Stimulated activated naive CD8-positive, alpha-beta T cell treated with anti-CD3 and anti-CD28 coated beads, Interleukin-15, Interleukin-2, amounts not matched to agents 100 U/mL and 50 U/mL, for 24 hours (primary cell): ENCODE data around the gene HS6ST1.

Experiments used
- ATAC-seq: fragments of 150-1000 bp; cut with Tn5 transposase; one replicate; pipeline ENCODE4 v1.10.0; 2021
- DNase-seq: peaks from one replicate; pipeline ENCODE4 v3.0.0; 2021

HS6ST1 gene

GRCh38 chr2:128298846-128299507 lies 19.7 kb downstream of the HS6ST1 start:
- no peak for ATAC-seq
- no peak for DNase-seq

- DNase-seq (no peak), ATAC-seq (no peak)
Measured at GRCh38 chr2:128298286-128298685, 20.4 kb downstream of the HS6ST1 start.

DNA sequence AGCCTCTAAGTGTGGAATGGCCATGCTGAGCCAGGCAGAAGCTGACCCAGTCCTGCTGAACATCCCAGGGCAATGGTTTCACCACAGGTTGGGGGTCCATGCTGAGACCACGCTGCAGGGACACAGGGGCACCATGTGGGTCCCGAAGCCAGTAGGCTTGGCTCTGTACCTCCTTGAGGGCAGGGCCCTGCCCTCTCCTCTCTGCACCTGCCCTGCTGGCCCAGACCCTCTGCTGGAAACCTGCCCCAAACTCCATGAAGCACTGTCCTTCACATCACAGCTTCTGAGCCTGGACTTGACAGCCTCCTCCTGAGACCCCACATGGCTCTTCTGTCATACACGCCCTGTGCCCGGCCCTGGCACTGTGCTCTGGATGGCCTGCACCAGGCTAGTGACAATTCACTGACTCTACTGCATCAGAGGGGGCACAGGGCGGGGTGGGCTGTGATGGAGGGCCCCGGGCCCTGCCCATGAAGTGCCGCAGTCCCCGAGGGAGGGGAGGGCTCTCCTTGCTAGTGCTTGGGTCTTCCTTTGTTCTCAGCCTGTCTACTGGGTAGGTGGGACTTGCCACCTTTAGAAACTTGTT lies 24.7 kb downstream of the HS6ST1 start:
- DNase-seq = no peak
- ATAC-seq = no peak

GRCh38 chr2:128293426-128293755 lies 25.3 kb downstream of the HS6ST1 start:
- no peak for ATAC-seq

GRCh38 chr2:128292599-128293425 lies 25.9 kb downstream of the HS6ST1 start:
- no peak for ATAC-seq
- DNase-seq = no peak

More at GRCh38 chr2:128293426-128293755, 25.3 kb downstream of the HS6ST1 start:
- no peak for DNase-seq

GRCh38 chr2:128291844-128292598 lies 26.6 kb downstream of the HS6ST1 start:
- no peak for ATAC-seq
- DNase-seq = no peak

GRCh38 chr2:128291161-128291843 lies 27.4 kb downstream of the HS6ST1 start:
- DNase-seq (no peak), ATAC-seq (no peak)

DNA sequence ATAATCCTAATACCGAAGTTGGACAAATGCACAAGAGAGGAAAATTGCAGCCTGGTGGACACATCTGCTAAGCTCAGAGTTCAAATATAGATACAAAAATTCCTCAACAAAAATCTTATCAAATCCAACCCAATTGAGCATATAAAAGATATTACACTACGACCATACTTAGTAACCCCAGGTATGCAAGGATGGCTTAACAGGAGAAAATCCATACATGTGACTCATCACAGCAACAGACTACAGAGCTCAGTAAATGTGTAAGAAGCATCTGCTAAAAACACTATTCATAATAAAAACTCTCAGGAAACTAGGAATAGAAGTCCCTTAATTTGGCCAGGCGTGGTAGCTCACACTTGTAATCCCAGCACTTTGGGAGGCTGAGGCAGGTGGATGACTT lies 28.3 kb downstream of the HS6ST1 start:
- DNase-seq (no peak), ATAC-seq (no peak)

DNA sequence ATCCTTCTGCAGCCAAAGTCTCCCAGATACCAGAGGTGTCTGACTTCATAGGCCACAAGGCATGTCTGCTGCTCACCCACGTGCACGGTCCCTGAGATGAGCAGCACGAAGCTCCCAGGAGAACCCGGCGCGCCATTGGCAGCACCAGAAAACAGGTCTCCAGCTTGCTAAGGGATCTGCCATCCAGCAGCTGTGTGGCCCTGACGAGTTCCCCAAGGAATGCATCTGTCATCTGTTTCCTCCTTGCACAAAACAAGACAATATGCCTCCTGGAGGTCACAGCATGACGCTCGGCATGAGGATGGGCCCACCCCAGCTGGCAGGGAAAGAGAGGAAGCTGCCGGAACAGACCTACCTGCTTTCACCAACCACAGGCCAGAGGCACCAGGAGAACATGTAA lies 29.2 kb downstream of the HS6ST1 start:
- ATAC-seq (no peak), DNase-seq (no peak)

DNA sequence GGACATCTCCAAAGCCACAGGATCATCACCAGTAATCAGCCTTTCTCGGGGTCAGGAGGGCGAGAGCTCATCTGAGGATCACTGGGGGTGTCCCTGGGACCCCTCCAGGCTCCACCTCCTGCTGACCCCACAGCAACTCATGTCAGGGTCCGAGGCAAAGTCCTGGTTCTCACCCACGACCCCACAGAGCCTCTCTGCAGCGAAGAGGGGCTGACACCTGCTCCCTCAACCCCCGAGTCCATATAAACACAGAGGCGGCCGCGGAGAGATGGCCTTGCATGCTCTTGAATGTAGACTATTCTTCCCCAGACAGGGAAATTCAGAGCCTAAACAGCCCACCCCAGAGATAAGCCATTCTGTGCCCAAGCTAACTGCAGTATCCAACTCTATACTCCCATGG lies 29.9 kb downstream of the HS6ST1 start:
- no peak for DNase-seq
- ATAC-seq = no peak

DNA sequence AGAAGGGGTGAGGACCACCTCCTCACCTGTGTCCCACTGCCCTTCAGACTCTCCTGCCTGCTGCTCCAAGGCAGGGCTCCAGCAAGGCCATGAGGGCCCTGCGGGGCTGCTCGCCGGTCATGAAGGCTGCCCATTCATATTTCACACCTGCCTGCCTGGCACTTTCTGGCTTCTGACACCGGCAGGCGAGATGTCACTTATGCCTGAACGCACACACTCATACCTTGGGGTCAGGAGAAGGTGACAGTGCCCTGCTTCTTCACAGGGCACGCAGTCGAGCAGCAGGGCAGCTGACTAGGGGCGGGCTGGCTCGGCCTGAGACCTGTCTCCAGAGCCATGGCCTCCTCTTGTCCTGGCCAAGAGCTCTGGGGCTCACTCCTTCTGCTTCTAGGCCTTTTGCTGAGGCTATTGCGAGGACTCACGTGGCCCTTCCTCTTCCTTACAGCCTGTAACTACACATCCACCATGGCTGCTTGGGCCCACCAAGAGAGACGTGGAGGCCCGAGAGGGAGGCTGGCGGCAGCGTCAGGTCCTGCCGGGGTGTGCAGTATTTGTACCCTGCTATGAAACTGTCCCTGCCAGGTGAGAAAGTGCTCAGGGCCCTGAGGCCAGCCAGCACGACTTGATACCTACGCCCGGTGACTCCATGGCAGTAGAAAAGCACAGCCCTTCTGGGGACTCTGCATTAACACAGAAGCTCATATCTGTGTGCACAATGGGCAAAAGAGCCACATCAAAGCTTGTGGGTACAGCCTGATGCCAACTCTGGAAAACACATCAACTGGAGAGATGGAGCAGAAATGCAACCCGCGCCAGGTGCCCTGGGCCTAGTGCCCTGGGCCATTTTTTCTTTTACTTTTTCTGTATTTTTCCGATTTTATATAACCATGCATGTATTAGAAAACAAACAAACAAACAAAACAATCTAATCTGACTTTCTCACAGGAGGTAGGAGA lies 30.6 kb downstream of the HS6ST1 start:
- no peak for ATAC-seq

GRCh38 chr2:128286905-128287779 lies 31.5 kb downstream of the HS6ST1 start:
- DNase-seq (no peak), ATAC-seq (no peak)

More for the DNA sequence above, 30.6 kb downstream of the HS6ST1 start:
- DNase-seq = no peak

- DNase-seq = no peak
- ATAC-seq = no peak
Measured at GRCh38 chr2:128286011-128286721, 32.5 kb downstream of the HS6ST1 start.

GRCh38 chr2:128285329-128285931 lies 33.2 kb downstream of the HS6ST1 start:
- ATAC-seq (no peak), DNase-seq (no peak)

- DNase-seq = no peak
- no peak for ATAC-seq
Measured at GRCh38 chr2:128284841-128285240, 33.8 kb downstream of the HS6ST1 start.

DNA sequence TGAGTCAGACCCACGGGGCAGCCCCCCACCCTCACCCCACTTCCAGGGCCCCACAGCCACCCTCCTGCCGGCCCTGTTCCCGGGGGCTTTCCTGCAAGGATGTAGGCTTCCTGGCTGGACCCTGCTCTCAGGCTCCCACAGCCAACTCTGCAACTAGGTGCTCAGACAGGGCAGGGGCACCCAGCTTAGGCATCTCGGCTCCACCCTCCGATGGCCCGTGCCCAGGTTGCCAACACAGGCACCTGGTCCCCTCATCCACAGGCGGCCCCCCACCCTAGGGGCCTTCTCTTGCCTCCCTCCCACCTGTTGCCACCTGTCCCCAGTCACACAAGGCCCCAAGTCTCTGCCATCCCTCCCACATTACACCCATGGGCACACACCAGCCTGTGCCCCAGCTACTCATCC lies 34.6 kb downstream of the HS6ST1 start:
- no peak for ATAC-seq
- DNase-seq = no peak

DNA sequence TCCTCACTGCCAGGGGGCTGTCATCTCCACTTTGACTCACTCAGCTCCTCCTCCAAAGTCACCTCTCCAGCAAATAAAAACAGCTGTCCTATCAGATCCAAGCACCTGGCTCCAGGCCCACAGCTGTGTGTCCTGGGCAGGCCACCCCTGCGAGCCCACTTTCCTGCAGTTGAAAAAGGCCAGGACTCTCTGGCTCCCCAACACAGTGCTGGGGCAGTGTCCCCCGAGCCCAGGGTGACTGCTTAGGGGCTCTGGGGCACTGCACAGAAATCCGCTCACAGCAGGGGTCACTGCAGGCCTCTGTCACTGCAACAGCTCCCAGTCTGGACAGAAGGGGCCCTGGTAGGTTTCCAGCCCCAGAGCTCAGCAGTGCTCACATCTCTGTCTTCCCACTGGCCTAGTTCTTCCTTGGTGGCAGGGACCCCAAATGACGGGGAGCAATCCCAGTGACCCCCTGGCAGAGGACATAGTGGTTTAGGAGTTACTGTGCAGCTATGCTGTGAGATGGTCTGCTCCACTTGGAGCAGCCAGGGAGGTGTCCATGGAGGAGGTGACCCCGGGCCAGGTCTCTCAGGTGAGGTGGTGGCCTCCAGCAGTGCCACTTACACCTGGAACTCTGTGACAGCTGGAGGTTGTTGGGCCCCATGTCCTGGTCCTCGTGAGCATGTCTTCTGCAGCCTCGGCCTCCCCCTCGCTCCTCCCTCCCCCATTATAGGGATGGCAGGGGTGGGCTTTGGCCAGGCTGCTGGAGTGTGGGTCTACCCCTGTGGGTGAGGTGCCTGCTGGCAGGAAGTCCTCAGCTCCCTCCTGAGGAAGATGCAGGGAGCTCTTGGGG lies 35.5 kb downstream of the HS6ST1 start:
- DNase-seq (no peak), ATAC-seq (no peak)
